NCI-H1048 (cell line): ENCODE measurements around the gene CACNA1G.

ENCODE experiments used
- DNase-seq: peaks from one replicate; lab custom pipeline; 2025; lab: John Stamatoyannopoulos, UW

CACNA1G gene

DNA sequence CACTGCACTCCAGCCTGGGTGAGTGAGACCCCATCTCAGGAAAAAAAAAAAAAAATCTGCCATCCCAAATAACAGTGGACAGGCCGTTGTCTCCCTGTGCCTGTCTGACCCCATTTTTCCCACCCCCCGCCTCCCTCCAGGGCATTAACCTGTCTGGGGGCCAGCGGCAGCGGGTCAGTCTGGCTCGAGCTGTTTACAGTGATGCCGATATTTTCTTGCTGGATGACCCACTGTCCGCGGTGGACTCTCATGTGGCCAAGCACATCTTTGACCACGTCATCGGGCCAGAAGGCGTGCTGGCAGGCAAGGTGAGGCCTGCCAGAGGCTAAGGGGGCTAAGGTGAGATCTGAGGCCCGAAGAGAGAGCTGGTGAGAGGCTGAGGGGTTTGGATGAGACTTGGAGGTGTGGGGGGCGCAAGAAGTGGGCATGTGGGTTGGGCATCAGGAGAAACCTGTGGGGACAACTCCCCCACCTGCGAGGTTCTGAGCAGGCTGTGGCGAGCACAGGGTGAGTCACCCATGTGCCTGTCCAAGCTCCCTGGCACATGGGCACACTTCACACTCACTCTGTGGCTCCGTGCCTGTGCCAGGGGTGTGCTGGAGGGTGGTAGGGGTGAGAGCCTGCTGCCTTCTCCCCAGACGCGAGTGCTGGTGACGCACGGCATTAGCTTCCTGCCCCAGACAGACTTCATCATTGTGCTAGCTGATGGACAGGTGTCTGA lies 112.5 kb downstream of the CACNA1G start:
- DNase-seq = no peak

DNA sequence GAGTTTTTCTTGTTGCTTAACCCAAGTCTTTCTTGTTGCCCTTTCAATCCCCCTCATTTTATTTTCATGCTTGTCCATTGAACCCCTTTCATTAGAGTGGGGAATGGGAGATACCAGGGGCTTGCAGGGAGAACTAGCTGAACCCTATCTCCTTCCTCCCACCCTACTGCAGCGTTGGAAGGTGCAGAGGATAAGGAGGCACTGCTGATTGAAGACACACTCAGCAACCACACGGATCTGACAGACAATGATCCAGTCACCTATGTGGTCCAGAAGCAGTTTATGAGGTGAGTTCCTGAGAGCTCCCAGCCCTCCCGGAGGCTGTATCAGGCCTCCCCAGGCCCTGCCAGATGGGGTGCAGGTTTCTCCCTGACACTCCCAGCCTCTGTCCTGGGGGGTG lies 114.7 kb downstream of the CACNA1G start:
- DNase-seq = no peak

DNA sequence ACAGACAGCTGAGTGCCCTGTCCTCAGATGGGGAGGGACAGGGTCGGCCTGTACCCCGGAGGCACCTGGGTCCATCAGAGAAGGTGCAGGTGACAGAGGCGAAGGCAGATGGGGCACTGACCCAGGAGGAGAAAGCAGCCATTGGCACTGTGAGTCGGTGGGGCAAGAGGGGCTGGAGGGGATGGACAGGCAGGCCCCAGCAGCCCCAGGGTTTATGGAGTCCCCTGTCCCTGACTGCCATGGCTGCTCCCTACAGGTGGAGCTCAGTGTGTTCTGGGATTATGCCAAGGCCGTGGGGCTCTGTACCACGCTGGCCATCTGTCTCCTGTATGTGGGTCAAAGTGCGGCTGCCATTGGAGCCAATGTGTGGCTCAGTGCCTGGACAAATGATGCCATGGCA lies 115.1 kb downstream of the CACNA1G start:
- no peak for DNase-seq

DNA sequence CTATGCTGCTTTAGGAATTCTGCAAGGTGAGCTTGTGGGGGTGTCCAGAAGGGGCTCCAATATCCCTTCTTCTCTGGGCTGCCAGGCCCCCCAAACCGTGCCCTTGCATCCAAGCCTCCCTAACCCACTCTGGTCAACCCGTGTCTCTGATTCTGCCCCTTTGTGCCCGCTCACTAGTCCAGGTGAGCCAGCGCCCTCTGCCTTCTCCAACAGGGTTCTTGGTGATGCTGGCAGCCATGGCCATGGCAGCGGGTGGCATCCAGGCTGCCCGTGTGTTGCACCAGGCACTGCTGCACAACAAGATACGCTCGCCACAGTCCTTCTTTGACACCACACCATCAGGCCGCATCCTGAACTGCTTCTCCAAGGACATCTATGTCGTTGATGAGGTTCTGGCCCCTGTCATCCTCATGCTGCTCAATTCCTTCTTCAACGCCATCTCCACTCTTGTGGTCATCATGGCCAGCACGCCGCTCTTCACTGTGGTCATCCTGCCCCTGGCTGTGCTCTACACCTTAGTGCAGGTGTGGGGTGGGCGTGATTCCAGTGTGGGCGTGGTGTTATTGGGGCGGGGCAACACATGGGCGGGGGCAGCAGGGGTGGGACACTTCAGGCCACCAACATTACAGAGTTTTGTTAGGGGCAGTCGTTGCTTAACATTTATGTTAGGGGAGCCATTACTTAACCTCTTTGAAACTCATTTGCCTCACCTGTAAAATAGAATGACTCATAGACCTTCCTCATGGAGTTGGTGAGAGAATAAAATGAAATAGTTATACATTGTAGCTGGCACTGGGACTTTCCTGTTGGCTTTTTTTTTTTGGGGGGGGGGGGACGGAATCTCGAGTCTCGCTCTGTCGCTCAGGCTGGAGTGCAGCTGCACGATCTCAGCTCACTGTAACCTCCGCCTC lies 115.8 kb downstream of the CACNA1G start:
- no peak for DNase-seq
